MM.1S (cell line): ENCODE results near the gene ANKS1B.

Source experiments
- EZH2 ChIP-seq: fragments of 300-600 bp; sonication (generic); optimal IDR thresholded peaks from 2 replicates; pipeline ENCODE3; 2017; ENCODE audit warnings: low read depth, mild to moderate bottlenecking, antibody characterized with exemption, low read length, mixed read lengths
- EZH2phosphoT487 ChIP-seq: fragments of 300-600 bp; sonication (generic); IDR thresholded peaks from 2 replicates; pipeline ENCODE4 v1.6.1; 2018; ENCODE audit warnings: antibody characterized with exemption, low read length
- TF ChIP-seq, protein P1 (sequence below): fragments of 300-600 bp; sonication (generic); IDR thresholded peaks from 2 replicates; pipeline ENCODE4 v1.5.1; 2016; ENCODE audit warnings: antibody characterized with exemption, low read length, mixed read lengths

DNA sequence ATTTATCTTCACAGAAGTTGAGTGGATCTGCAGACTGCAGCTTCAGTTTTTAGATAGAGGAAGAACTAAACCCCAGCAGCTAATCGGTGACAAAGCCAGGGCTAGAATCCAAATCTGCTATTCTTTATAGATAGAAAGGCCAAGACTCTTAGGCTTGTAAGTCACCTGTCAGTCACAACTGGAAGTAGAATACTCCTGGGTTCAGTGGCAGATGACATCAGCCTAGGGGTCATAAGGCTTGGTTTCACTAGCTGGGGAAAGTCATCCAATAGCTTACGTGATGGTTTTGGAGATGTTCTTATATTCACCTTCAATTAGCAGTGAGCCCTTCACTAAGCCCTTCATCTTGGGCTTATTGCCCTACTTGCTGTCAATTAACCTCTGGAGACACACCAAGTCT lies 1246.2 kb downstream of the ANKS1B start:
- TF ChIP-seq EZH2 (no peak), EZH2phosphoT487 (no peak)
- TF ChIP-seq, protein P1, sequence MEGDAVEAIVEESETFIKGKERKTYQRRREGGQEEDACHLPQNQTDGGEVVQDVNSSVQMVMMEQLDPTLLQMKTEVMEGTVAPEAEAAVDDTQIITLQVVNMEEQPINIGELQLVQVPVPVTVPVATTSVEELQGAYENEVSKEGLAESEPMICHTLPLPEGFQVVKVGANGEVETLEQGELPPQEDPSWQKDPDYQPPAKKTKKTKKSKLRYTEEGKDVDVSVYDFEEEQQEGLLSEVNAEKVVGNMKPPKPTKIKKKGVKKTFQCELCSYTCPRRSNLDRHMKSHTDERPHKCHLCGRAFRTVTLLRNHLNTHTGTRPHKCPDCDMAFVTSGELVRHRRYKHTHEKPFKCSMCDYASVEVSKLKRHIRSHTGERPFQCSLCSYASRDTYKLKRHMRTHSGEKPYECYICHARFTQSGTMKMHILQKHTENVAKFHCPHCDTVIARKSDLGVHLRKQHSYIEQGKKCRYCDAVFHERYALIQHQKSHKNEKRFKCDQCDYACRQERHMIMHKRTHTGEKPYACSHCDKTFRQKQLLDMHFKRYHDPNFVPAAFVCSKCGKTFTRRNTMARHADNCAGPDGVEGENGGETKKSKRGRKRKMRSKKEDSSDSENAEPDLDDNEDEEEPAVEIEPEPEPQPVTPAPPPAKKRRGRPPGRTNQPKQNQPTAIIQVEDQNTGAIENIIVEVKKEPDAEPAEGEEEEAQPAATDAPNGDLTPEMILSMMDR, result no peak
